A549 (cell line): ENCODE measurements around the gene MTCH2. TPM values are rescaled to one million over a fixed set of nuclear protein-coding genes. Genes with fewer than 3 reads are reported as not detected.

ENCODE experiments used
- ATAC-seq, 2 experiments: fragments of 200-7000 bp in 1 of 2; fragments of >200 bp in 1 of 2; cut with Nextera tagmentation in 1 of 2; cut with Tn5 transposase in 1 of 2; 3 replicates each; pipeline versions ENCODE4 v1.8.0 to v1.9.1; 2018 to 2020; ENCODE audit warnings: mild to moderate bottlenecking in 1 of 2, moderate library complexity in 1 of 2
- CTCF ChIA-PET: fragments of 300-600 bp; sonication (Branson Sonifier 250); formaldehyde crosslinking; extraction: SDS; loops from one replicate; lab custom pipeline; 2021; ENCODE audit warnings: antibody characterized with exemption, inconsistent platforms; lab: Yijun Ruan, JAX
- POLR2A ChIA-PET: fragments of 350-600 bp; formaldehyde crosslinking; extraction: SDS; loops from one replicate; lab custom pipeline; 2021; ENCODE audit warnings: antibody characterized with exemption, inconsistent platforms; lab: Yijun Ruan, JAX
- DNase-seq, 2 experiments: peaks; one replicate each; pipeline versions ENCODE4 v3.0.0 to v3.0.0-alpha.2; 2011 to 2016; ENCODE audit warnings: low read depth in 1 of 2, low spot score in 1 of 2
- FAIRE-seq: peaks from 2 replicates; lab custom pipeline; 2011; peaks lifted over from hg19 to GRCh38; lab: Jason Lieb, UNC
- H3K27ac ChIP-seq, 2 experiments: fragments of >200 bp; sonication (Bioruptor Twin); formaldehyde crosslinking; 3 replicates each; pipeline ENCODE4 v1.5.1; 2016 to 2017
- H3K4me1 ChIP-seq: fragments of >200 bp; sonication (Bioruptor Twin); formaldehyde crosslinking; 3 replicates; pipeline ENCODE4 v1.6.1; 2016
- H3K4me2 ChIP-seq: fragments of >200 bp; sonication (Bioruptor Twin); formaldehyde crosslinking; 3 replicates; pipeline ENCODE4 v1.6.1; 2016
- H3K4me3 ChIP-seq: fragments of >200 bp; sonication (Bioruptor Twin); formaldehyde crosslinking; 3 replicates; pipeline ENCODE4 v1.5.1; 2016
- H3K9me3 ChIP-seq: fragments of >200 bp; sonication (Bioruptor Twin); formaldehyde crosslinking; 3 replicates; pipeline ENCODE4 v1.6.1; 2016
- ATOH8 ChIP-seq: fragments of 250-450 bp; sonication (Bioruptor Pico); IDR thresholded peaks from 2 replicates; pipeline ENCODE4 v1.5.0; 2020; ENCODE audit warnings: low read depth, mild to moderate bottlenecking, moderate library complexity
- BCL3 ChIP-seq: fragments of >200 bp; sonication (Bioruptor Twin); formaldehyde crosslinking; IDR thresholded peaks from 3 replicates; pipeline ENCODE4 v1.6.1; 2016
- BHLHE40 ChIP-seq: IDR thresholded peaks from 2 replicates; pipeline ENCODE4 v1.6.1; 2012; ENCODE audit warnings: low read depth, low read length, inconsistent platforms
- CBX2 ChIP-seq: fragments of 200-600 bp; sonication (generic); IDR thresholded peaks from 2 replicates; pipeline ENCODE4 v1.6.1; 2016; ENCODE audit warnings: low read depth, mild to moderate bottlenecking, borderline replicate concordance
- CEBPB ChIP-seq, 2 experiments: fragments of >200 bp in 1 of 2; sonication (Bioruptor Twin) in 1 of 2; formaldehyde crosslinking in 1 of 2; IDR thresholded peaks; 2 replicates each; pipeline ENCODE4 v1.6.1; 2012 to 2016
- EHMT2 ChIP-seq: fragments of 200-600 bp; sonication (generic); IDR thresholded peaks from 2 replicates; pipeline ENCODE4 v1.6.1; 2016; ENCODE audit warnings: antibody characterized with exemption, low read depth, mild to moderate bottlenecking, moderate library complexity
- EP300 ChIP-seq, 2 experiments: fragments of >200 bp; sonication (Bioruptor Twin); formaldehyde crosslinking; IDR thresholded peaks; 2 replicates in 1 of 2; 3 replicates in 1 of 2; pipeline ENCODE4 v1.6.1; 2016 to 2017
- FOSB ChIP-seq: fragments of 250-450 bp; sonication (Bioruptor Pico); IDR thresholded peaks from 2 replicates; pipeline ENCODE4 v1.5.0; 2020; ENCODE audit warnings: mild to moderate bottlenecking, moderate library complexity
- FOSL2 ChIP-seq, 2 experiments: fragments of 450-650 bp in 1 of 2; fragments of >200 bp in 1 of 2; sonication (Bioruptor Twin) in 1 of 2; formaldehyde crosslinking; IDR thresholded peaks; 2 replicates each; pipeline versions ENCODE4 v1.5.0 to v1.6.1; 2016 to 2020; ENCODE audit warnings: mild to moderate bottlenecking in 1 of 2, moderate library complexity in 1 of 2
- FOXS1 ChIP-seq: fragments of 250-450 bp; sonication (Bioruptor Pico); IDR thresholded peaks from 2 replicates; pipeline ENCODE4 v1.5.0; 2020; ENCODE audit warnings: mild to moderate bottlenecking, moderate library complexity
- GATA3 ChIP-seq: IDR thresholded peaks from 2 replicates; pipeline ENCODE4 v1.6.1; 2012; ENCODE audit warnings: borderline replicate concordance
- HEYL ChIP-seq: fragments of 250-450 bp; sonication (Bioruptor Pico); IDR thresholded peaks from 2 replicates; pipeline ENCODE4 v1.8.0; 2021; ENCODE audit warnings: mild to moderate bottlenecking, moderate library complexity
- JUN ChIP-seq, 2 experiments: fragments of >200 bp; sonication (Bioruptor Twin); formaldehyde crosslinking; IDR thresholded peaks; 2 replicates in 1 of 2; 3 replicates in 1 of 2; pipeline ENCODE4 v1.6.1; 2016 to 2017
- KDM5A ChIP-seq: fragments of 200-600 bp; sonication (generic); IDR thresholded peaks from 2 replicates; pipeline ENCODE4 v1.6.1; 2016; ENCODE audit warnings: antibody characterized with exemption, mild to moderate bottlenecking
- MAZ ChIP-seq: fragments of 150-350 bp; IDR thresholded peaks from 2 replicates; pipeline ENCODE4 v1.6.1; 2014; ENCODE audit warnings: antibody characterized with exemption, low read depth, low read length, borderline replicate concordance
- NFE2L2 ChIP-seq: fragments of 150-350 bp; conservative IDR thresholded peaks from 2 replicates; pipeline ENCODE4 v1.6.1; 2014; ENCODE audit warnings: low read length
- NPAS2 ChIP-seq: fragments of 250-450 bp; sonication (Bioruptor Pico); IDR thresholded peaks from 2 replicates; pipeline ENCODE4 v1.8.0; 2022; ENCODE audit warnings: mild to moderate bottlenecking, moderate library complexity, borderline replicate concordance
- NR3C1 ChIP-seq: fragments of >200 bp; sonication (Bioruptor Twin); formaldehyde crosslinking; IDR thresholded peaks from 3 replicates; pipeline ENCODE4 v1.6.1; 2017
- PHF8 ChIP-seq: fragments of 200-600 bp; sonication (generic); IDR thresholded peaks from 2 replicates; pipeline ENCODE4 v1.6.1; 2016; ENCODE audit warnings: low read depth, mild to moderate bottlenecking, antibody characterized with exemption, moderate library complexity, borderline replicate concordance
- RAD21 ChIP-seq, 2 experiments: fragments of >200 bp in 1 of 2; sonication (Bioruptor Twin) in 1 of 2; formaldehyde crosslinking in 1 of 2; IDR thresholded peaks in 1 of 2; conservative IDR thresholded peaks in 1 of 2; 2 replicates in 1 of 2; 3 replicates in 1 of 2; pipeline ENCODE4 v1.6.1; 2012 to 2018; ENCODE audit warnings: inconsistent platforms in 1 of 2
- SREBF2 ChIP-seq: fragments of 450-650 bp; IDR thresholded peaks from 2 replicates; pipeline ENCODE4 v1.6.1; 2014; ENCODE audit warnings: mild to moderate bottlenecking, moderate library complexity
- TFCP2L1 ChIP-seq: fragments of 250-450 bp; sonication (Bioruptor Pico); IDR thresholded peaks from 2 replicates; pipeline ENCODE4 v1.5.0; 2021; ENCODE audit warnings: mild to moderate bottlenecking
- ZC3H11A ChIP-seq: fragments of 450-650 bp; IDR thresholded peaks from 2 replicates; pipeline ENCODE4 v1.6.1; 2014; ENCODE audit warnings: antibody characterized with exemption, mild to moderate bottlenecking
- ZSCAN20 ChIP-seq: fragments of 250-450 bp; sonication (Bioruptor Pico); IDR thresholded peaks from 2 replicates; pipeline ENCODE4 v1.8.0; 2022; ENCODE audit warnings: mild to moderate bottlenecking, moderate library complexity
- WGBS: methylation state at CpG from one replicate; pipeline ENCODE4 v1.1.6; 2017; ENCODE audit errors: missing lambda C conversion rate; 5-methylcytosine and 5-hydroxymethylcytosine counted together
- polyA plus RNA-seq, 4 experiments: library from polyadenylated mRNA; depleted of rRNA in 3 of 4; stranded (reverse); fragments of >200 nt; fragmentation: RNase III in 1 of 4; extraction: RNeasy Plus Mini Kit Qiagen cat#74134 plus additional on column Dnase treatment in 1 of 4; gene quantifications; 2 replicates in 3 of 4; 3 replicates in 1 of 4; pipeline ENCODE4 v1.2.3, GENCODE V29; 2011 to 2017
- TF ChIP-seq, protein P1 (sequence below): fragments of 150-350 bp; IDR thresholded peaks from 2 replicates; pipeline ENCODE4 v1.6.1; 2014; ENCODE audit warnings: low read depth, mild to moderate bottlenecking, low read length

The MTCH2 gene
- polyA plus RNA-seq, 2 of the 4 experiments (the other 2 are of a cell fraction): 179 to 222 TPM

DNA sequence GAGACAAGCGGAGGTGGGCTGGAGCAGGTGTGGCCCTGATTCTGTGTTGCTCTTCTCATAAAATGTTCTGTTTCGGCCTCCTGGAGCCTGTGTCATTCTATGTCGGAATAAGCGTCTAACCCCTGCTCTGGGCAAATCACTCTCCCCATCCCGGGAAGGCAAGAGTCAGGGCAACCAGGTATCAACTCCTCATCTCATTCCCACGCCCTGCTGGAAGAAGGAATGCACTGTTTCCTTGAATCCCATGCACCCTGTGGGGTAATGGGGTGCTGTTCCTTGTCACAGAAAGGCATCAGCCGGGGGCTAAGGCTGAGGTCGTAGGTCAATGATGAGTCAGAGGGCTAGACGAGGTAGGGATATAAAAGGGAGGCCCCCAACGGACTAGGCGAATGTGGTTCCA lies 53.2 kb downstream of the MTCH2 start:
- ATAC-seq: no peak
- 70% methylated on average over 11 of the region's 11 CpGs for WGBS
- H3K4me3 ChIP-seq: no peak overlapping the region
- H3K4me1 ChIP-seq: peaks cover 8% of the 10 kb centered on the region; the same call in 1 of the 3 replicates
- no peaks in the 10 kb centered on the region for H3K9me3 ChIP-seq
- FAIRE-seq: no peak
- no peak overlapping the region for H3K27ac ChIP-seq
- POLR2A ChIA-PET: no interaction called here
- no peak for TF ChIP-seq RAD21 (conservative IDR thresholded peaks at IDR 0.05 in 1 of 2, IDR thresholded peaks at IDR 0.05 in 1 of 2)
- no peak for TF ChIP-seq GATA3
- no peak for TF ChIP-seq FOSB
- TF ChIP-seq, protein P1, sequence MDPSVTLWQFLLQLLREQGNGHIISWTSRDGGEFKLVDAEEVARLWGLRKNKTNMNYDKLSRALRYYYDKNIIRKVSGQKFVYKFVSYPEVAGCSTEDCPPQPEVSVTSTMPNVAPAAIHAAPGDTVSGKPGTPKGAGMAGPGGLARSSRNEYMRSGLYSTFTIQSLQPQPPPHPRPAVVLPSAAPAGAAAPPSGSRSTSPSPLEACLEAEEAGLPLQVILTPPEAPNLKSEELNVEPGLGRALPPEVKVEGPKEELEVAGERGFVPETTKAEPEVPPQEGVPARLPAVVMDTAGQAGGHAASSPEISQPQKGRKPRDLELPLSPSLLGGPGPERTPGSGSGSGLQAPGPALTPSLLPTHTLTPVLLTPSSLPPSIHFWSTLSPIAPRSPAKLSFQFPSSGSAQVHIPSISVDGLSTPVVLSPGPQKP: no peak
- no peak for TF ChIP-seq HEYL (CRISPR knock-in tag)
- no peak overlapping the region for H3K4me2 ChIP-seq
- CTCF ChIA-PET: interaction anchor here (1.4 kb wide), 1 partner anchor 10 kb away, joined by 4 read pairs; the partner anchor contains the start of genes KBTBD4 and NDUFS3
- no peak for DNase-seq

DNA sequence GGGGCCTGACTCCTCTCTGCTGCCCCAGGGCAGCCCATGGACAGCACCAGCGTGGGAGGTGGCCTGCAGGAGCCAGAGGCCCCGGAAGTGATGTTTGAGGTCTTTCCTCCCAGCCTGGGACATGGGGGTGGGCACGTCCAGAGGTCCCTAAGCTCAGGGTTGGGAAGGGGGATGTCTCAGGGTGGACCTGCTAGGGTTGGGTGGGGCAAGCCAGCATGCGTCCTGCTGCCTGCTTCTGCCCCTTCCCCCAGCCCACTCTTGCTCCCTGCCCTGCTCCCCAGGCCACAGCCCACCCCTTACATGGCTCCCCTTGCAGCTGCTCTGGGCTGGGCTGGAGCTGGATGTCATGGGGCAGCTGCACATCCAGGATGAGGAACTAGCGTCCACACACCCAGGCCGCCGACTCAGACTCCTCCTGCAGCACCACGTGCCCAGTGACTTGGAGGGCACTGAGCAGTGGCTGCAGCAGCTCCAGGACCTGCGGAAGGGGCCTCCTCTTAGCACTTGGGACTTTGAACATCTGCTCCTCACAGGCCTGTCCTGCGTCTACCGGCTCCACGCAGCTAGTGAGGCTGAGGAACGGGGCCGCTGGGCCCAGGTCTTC lies 54.5 kb downstream of the MTCH2 start:
- H3K27ac ChIP-seq: no peak overlapping the region
- ChIA-PET POLR2A (interaction anchor here (0.6 kb wide), 1 partner anchor 21 kb away, joined by 5 read pairs; no protein-coding TSS in a partner anchor), CTCF (interaction anchor here (1.3 to 1.5 kb wide), 4 partner anchors 9 to 36 kb away, joined by 3 to 5 read pairs (median 4); partner anchors contain the start of genes KBTBD4 and NDUFS3)
- peak; percentile 17 to 30; a peak in 4 of 6 replicates for ATAC-seq
- TF ChIP-seq FOXS1 (CRISPR knock-in tag) (no peak), FOSL2 (IDR thresholded peaks at IDR 0.05) (no peak), FOSL2 (CRISPR knock-in tag; IDR thresholded peaks at IDR 0.05) (no peak), KDM5A (no peak), CBX2 (no peak), NFE2L2 (no peak)
- H3K4me1 ChIP-seq: no peaks in the 10 kb centered on the region
- FAIRE-seq: no peak
- WGBS: 78% methylated on average over 10 of the region's 14 CpGs
- H3K4me2 ChIP-seq: no peak overlapping the region
- DNase-seq: no peak
- H3K4me3 ChIP-seq: no peak overlapping the region
- H3K9me3 ChIP-seq: no peaks in the 10 kb centered on the region

GRCh38 chr11:47587039-47587716 lies 55.2 kb downstream of the MTCH2 start:
- no peak overlapping the region for H3K4me3 ChIP-seq
- no peak overlapping the region for H3K4me2 ChIP-seq
- no peak for FAIRE-seq
- ATAC-seq: peak; percentile 19 to 29; a peak in 4 of 6 replicates
- TF ChIP-seq SREBF2: no peak
- TF ChIP-seq NPAS2 (CRISPR knock-in tag): no peak
- TF ChIP-seq CEBPB (IDR thresholded peaks at IDR 0.05): peak in 1 of 2 experiments; percentile 26; a peak in 1 of 4 replicates
- ChIA-PET POLR2A (interaction anchor here (1.0 kb wide), 1 partner anchor 22 kb away, joined by 3 read pairs; the partner anchor contains the start of gene PTPMT1), CTCF (interaction anchor here (0.5 to 1.5 kb wide), 4 partner anchors 13 to 35 kb away, joined by 3 to 5 read pairs (median 4); no protein-coding TSS in a partner anchor)
- H3K9me3 ChIP-seq: no peaks in the 10 kb centered on the region
- H3K4me1 ChIP-seq: no peaks in the 10 kb centered on the region
- no peak overlapping the region for H3K27ac ChIP-seq
- WGBS: 60% methylated on average over 6 of the region's 6 CpGs
- DNase-seq: no peak

DNA sequence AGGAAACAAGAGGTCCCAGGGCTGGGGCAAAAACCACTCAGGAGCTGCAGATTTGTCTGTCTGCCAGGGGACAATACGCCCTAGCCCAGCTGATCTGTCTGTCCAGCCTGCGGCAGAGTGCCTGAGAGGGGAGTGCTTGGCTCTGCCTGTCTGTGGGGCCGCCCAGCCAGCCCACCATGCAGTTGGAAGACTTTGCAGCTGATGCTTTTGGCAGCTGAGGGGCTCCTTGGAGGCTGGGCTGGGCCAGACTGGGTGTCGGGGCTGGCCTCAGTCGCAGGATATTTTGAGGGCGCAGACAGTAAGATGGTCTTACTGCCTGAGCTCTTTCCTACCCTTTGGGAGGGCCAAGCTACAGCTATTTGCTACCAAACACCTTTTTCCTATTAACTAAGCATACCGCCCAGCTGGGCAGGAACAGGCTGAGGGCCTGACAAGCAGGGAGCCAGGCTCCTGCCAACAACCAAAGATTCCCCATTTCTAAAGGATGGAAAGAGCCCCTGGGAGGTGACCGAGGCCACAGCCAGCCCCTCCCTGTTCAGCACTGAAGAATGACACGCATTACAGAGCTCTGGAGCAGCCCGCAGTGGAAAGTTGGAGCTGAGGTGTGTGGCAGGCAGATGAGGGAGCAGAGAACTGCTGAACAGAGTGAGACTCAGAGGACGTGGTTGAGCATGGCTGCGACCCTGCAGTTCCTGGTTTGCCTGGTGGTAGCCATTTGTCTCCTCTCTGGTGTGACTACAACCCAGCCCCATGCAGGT lies 56.1 kb downstream of the MTCH2 start, which contains the start of gene FAM180B:
FAM180B (plus strand) TSS at position 581 of the 758 bp plus-strand sequence; CDS start at position 672, 91 bp downstream.
- ChIA-PET CTCF (interaction anchor here (0.6 to 1.4 kb wide), 4 partner anchors 12 to 31 kb away, joined by 3 to 5 read pairs (median 3); no protein-coding TSS in a partner anchor), POLR2A (interaction anchor here (1.0 kb wide), 1 partner anchor 21 kb away, joined by 3 read pairs; the partner anchor contains the start of gene PTPMT1)
- no peak within 1 kb of the TSS for H3K4me3 ChIP-seq
- no peak within 1 kb of the TSS for H3K4me2 ChIP-seq
- no peaks in the 10 kb centered on the region for H3K9me3 ChIP-seq
- H3K4me1 ChIP-seq: no peaks in the 10 kb centered on the region
- ATAC-seq: peak; percentile 27 to 33; a peak in 3 of 6 replicates
- 76% methylated on average over 10 of the region's 12 CpGs for WGBS
- no peak within 1 kb of the TSS for H3K27ac ChIP-seq
- no peak for DNase-seq
- FAIRE-seq: no peak
- TF ChIP-seq BCL3 (no peak), EP300 (IDR thresholded peaks at IDR 0.05) (no peak), TFCP2L1 (CRISPR knock-in tag) (no peak), FOXS1 (CRISPR knock-in tag) (no peak), ZSCAN20 (no peak), PHF8 (no peak), EHMT2 (no peak), JUN (IDR thresholded peaks at IDR 0.05) (no peak), NR3C1 (no peak), MAZ (no peak), ZC3H11A (no peak), ATOH8 (no peak), BHLHE40 (no peak), FOSB (no peak)
